Measurements from ENCODE around the gene COG2.

GRCh38 chr1:230730977-230731376 lies 88.7 kb downstream of the COG2 start:
- TF ChIP-seq CTCF (IDR thresholded peaks at IDR 0.05) (no peak), POLR2AphosphoS5 (IDR thresholded peaks at IDR 0.05) (no peak)
